ENCODE data around the gene STIM1.

DNA sequence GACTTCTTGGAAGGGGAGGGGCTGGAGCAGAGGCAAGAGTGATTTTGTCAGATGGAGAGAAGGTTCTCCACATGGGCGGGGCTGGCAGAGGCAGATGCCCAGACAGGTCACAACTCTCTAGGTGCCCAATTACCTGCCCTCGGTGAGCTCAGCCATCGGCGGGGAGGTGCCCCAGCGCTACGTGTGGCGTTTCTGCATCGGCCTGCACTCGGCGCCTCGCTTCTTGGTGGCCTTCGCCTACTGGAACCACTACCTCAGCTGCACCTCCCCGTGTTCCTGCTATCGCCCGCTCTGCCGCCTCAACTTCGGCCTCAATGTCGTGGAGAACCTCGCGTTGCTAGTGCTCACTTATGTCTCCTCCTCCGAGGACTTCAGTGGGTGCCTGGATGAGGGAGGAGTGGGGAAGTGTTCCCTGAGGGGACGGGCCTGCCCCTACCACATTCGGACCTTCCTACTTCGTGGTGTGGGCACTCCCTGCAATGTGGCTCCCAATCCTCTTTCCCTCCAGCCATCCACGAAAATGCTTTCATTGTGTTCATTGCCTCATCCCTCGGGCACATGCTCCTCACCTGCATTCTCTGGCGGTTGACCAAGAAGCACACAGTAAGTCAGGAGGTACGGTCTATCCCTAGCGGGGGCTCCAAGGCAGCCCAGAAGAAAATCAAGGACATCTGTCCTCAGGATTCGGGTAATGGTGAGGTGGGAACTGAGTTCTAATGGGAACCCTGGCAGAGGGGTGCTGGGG is 31.5 kb upstream of the STIM1 start:
- TF ChIP-seq SIN3A (IDR thresholded peaks at IDR 0.05; ENCODE audit: borderline replicate concordance, insufficient read depth, low read depth, low read length) (no peak), TCF7L2 (IDR thresholded peaks at IDR 0.05; ENCODE audit: low read depth, low read length) (no peak)
- TF ChIP-seq, protein P1, sequence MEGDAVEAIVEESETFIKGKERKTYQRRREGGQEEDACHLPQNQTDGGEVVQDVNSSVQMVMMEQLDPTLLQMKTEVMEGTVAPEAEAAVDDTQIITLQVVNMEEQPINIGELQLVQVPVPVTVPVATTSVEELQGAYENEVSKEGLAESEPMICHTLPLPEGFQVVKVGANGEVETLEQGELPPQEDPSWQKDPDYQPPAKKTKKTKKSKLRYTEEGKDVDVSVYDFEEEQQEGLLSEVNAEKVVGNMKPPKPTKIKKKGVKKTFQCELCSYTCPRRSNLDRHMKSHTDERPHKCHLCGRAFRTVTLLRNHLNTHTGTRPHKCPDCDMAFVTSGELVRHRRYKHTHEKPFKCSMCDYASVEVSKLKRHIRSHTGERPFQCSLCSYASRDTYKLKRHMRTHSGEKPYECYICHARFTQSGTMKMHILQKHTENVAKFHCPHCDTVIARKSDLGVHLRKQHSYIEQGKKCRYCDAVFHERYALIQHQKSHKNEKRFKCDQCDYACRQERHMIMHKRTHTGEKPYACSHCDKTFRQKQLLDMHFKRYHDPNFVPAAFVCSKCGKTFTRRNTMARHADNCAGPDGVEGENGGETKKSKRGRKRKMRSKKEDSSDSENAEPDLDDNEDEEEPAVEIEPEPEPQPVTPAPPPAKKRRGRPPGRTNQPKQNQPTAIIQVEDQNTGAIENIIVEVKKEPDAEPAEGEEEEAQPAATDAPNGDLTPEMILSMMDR (IDR thresholded peaks at IDR 0.05), result no peak

Data from Panc1 (cell line).